ENCODE data around the gene NEDD9.

The NEDD9 gene

GRCh38 chr6:11198663-11199603 lies 33.5 kb downstream of the NEDD9 start:
- DNase-seq = peak; percentile 13

- no peak for DNase-seq
Measured at GRCh38 chr6:11197850-11198249, 34.6 kb downstream of the NEDD9 start.

DNA sequence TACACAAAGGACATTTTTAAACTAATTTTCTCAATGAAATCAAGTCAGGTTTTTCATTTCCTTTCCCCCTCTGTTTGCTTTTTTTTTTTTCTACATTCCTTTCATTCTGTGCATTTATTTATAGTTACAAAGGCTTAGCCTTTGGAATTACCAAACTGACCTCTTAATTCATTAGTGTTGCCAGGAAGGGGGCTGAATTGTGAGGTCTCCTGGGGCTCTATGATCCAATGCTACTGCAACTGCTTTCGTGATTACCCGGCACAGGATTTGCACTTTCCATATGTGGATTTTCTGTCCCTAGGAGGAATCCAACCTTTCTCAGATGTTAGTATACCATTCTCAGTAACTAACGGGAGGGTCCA lies 35.3 kb downstream of the NEDD9 start:
- DNase-seq = no peak

- DNase-seq = no peak
Measured at GRCh38 chr6:11196511-11197174, 35.8 kb downstream of the NEDD9 start.

GRCh38 chr6:11194356-11195218 lies 37.9 kb downstream of the NEDD9 start:
- DNase-seq = no peak

DNA sequence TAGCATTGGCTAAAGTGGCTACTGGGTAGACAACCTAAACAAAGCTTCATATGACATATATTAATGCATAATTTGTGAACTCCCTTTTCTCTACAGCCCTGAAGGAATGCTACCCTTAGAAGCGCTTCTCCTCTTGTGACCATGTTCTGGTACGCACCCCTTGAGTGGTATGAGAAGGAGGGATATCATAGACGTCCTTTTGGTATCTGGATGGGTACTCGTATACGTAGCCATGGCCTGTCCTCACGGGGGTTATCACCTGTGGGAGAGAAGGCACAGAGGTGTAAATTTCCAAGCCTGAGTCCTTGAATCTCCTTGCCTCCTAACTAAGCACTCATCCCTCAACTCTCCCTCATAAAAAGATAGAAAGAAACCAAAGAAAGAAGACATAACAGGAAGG lies 39.0 kb downstream of the NEDD9 start:
- no peak for DNase-seq

- DNase-seq = no peak
Measured at GRCh38 chr6:11192167-11192566, 40.3 kb downstream of the NEDD9 start.

DNA sequence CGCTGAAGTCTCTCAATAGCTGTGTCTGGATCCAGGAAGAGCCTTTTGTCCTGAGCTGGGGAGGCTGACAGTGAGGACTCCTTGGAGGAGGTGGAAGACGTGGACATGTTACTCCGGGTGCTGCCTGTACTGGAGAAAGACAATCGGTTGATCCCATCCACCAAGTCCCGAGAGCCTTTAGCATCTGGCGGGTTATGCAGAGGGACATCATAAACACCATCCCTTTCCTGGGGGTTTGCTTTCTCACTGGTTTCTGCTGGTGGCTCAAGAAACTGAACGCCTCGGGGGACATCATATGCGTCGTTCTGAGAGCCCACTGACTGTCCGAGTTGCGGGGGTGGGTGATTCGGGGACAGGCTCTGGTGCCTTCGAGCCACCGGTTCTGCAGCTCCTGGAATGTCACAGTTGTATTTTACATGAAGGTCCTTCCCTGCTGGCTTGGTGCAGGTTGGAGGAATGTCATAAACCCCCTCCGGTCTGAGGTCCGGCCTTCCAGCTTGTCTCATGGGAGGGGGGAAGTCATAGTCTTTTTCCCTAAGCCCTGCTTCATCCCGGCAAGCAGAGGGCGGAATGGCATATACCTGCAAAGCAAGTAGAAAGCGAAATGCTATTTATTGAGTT lies 41.7 kb downstream of the NEDD9 start:
- no peak for DNase-seq

GRCh38 chr6:11189865-11190624 lies 42.4 kb downstream of the NEDD9 start:
- DNase-seq = no peak

DNA sequence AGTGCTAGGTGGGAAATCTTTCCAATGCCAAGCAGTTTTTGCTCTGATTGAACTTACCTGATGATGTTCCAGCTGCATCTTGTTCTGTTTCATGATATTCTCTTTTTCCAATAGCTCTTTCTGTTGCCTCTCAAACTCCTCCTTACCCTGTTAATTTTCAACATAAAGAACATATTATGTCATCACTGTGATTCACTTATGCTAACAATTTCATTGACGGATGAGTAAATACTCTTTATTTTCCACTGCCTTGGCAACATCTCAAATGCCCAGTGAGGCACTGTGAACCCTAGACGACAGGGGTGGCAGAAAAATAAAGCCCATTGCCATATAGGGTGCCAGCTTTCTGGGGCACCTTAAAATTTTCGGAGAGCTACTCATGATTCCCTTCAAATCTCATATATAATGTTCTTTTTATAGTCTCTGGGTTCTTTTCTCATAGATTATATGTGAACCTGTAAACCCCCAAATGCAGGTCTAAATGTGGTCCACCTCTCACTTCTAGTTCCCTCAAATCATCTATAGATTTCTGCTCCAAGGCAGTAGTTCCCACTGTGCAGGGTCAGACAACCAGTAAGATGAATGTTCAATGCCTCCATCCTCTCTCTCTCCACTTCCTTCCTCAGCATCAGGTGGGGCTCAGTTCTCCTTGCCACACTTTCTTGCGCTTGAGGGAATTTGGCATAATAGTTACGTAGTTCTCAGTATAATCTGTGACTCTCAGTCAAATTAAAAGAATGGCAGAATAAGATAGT lies 44.1 kb downstream of the NEDD9 start:
- no peak for DNase-seq

GRCh38 chr6:11187301-11187700 lies 45.2 kb downstream of the NEDD9 start:
- DNase-seq = no peak

DNA sequence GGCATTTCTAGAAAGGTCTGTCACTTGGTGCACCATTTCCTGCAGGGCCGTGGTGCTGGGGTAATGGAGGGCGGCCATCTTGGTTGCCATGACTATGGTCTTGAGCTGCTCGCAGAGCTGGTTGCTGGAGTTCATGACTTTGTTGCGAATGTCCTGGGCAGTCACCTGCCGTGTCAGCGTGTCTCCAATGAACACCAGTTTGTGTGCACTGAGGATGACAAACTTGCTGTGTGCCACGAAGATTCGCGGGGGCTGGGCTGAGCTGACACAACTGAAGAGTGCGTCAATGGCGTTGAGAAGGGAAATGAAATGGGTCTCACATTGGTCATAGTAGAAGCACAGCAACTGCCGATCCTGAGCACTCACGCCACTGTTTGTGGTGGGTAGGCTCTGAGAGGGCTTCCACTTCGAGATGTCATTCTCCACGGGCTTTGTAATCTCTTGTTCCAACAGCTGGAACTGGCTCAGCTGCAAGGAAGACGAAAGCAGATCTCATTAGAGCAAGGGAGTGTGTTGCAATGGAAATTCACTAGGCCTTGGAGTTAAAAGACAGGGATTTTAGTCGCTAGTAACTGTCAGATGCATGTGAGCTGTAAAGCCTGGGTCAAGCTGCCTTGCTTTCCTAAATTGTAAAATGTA lies 47.1 kb downstream of the NEDD9 start:
- no peak for DNase-seq

GRCh38 chr6:11183761-11184362 lies 48.6 kb downstream of the NEDD9 start:
- no peak for DNase-seq

DNA sequence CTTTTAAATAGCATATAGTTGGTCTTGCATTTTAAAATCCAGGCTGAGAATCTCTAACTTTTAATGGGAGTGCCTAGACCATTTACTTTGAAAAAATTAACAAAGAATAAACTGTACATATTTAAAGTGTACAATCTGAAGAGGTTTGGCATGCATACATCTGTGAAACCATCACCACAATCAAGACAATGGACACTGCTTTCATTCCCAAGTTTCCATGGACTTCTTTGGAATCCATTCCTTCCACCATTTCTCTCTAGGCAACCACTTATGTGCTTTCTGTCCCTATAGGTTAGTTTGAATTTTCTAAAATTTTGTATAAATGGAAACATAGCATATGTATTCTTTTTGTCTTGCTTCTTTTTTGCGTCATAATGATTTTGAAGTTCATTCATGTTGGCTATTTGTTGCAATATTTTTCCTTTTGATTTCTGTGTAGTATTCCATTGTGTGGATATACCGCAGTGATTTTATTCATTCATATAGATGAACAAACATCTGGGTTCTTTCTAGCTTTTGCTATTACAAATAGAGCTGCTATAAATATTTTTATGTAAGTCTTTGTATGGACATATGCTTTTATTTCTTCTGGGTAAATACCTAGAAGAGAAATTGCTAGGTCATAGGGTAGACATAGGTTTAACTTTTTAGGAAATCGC lies 50.9 kb downstream of the NEDD9 start:
- DNase-seq = no peak

DNA sequence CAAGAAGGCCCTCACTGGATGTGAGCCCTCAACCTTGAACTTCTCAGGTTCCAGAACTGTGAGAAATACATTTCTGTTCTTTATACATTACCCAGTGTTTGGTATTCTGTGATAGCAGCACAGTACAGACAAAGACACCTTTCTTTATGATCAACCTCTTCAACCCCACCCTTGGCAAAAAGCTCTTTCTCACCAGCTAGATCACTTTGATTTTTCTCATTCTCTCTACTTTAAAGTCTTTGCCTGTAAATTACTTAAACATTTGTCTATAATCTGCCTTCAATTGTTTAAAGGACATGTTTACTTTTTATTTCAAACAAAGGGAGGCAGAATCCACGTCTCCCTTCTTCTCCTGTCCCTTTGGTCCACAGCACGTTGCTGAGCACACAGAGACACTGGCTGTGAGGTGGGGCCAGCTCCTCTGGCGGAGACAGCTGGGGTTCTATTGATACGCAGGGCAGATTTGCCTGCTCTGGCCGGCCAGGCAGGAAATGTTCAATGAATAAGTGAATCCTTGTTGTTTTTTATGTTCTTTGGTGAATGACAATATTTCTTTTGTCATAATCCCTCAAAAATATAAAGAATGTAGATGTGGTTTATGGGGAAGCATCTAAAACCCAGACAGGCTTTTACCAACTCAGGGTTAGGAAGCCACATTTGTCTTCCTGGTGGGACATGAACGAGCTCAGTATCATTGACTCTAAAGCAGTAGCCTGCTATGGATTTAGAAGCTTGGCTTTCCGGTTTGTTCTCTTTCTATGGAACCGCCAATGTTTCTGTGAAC lies 52.9 kb downstream of the NEDD9 start:
- DNase-seq = no peak

DNA sequence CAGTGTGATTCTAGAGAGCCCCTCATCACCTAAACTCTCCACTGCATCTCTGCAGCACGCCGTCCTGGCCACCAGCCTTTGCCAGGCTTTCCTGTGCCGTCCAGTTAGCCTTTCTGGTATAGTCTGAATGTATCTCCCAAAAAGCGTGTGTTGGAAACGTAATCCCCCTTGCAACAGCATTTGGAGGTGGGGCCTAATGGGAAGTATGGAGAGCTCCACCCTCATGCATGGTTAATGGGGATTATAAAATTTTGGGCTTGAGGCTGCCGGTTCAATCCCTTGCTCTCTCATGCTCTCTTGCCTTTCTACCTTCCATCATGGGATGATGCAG lies 53.4 kb downstream of the NEDD9 start:
- DNase-seq = no peak

- DNase-seq = no peak
Measured at GRCh38 chr6:11177271-11177670, 55.2 kb downstream of the NEDD9 start.

DNA sequence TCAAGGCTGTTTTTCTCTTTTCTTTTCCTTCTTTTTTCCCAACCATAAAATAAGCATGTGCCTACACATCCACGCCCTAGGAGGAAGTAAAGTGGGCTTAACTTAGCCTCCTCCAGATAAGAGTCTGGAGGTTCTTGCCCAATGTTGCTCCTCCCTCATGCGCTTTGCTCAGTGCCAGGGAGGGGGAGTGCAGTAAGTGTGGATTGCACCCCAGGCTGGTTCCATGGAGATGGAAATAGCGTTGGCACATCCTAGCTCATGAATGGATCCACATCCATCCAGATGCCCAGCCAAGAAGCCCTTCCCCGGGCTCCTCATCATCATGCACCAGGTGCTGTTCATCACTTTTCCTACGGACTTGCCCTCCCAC lies 58.2 kb downstream of the NEDD9 start:
- DNase-seq = no peak

Measured in CD4-positive, alpha-beta T cell treated with Interleukin-17A for 4 hours (primary cell).